OCI-LY7 (cell line): ENCODE data around the gene SLBP. TPM values are rescaled to one million over a fixed set of nuclear protein-coding genes. Genes with fewer than 3 reads are reported as not detected.

Experiments used
- BruUV-seq: library from RNA; stranded (reverse); fragments of 400-500 nt; replicated peaks from 2 replicates; lab custom pipeline; 2021; lab: Mats Ljungman, UMichigan
- CTCF ChIA-PET: fragments of 300-600 bp; sonication (Branson Sonifier 250); formaldehyde crosslinking; loops from one replicate; lab custom pipeline; 2022; ENCODE audit warnings: antibody characterized with exemption; ENCODE audit not compliant: unreplicated experiment; lab: Charles Lee
- POLR2A ChIA-PET: fragments of 300-600 bp; sonication (Branson Sonifier 250); formaldehyde crosslinking; loops from one replicate; lab custom pipeline; 2022; ENCODE audit warnings: antibody characterized with exemption; lab: Charles Lee
- DNase-seq: peaks from one replicate; pipeline ENCODE4 v3.0.0-alpha.2; 2015; ENCODE audit warnings: low spot score
- H2AFZ ChIP-seq: fragments of 200-600 bp; sonication (generic), shearing (Covaris generic); 2 replicates; pipeline ENCODE4 v1.6.1; 2014; ENCODE audit warnings: mild to moderate bottlenecking, antibody characterized with exemption, low read length, moderate library complexity
- H3K27ac ChIP-seq: fragments of 200-600 bp; sonication (generic); 2 replicates; pipeline ENCODE4 v1.5.1; 2014; ENCODE audit warnings: mixed run types, low read depth, mild to moderate bottlenecking, moderate library complexity, low read length, inconsistent platforms; ENCODE audit not compliant: poor library complexity, severe bottlenecking
- H3K36me3 ChIP-seq: fragments of 200-600 bp; sonication (generic); 2 replicates; pipeline ENCODE4 v1.6.1; 2014; ENCODE audit warnings: mild to moderate bottlenecking, antibody characterized with exemption, low read length, moderate library complexity, mixed read lengths; ENCODE audit not compliant: insufficient read depth
- H3K4me1 ChIP-seq: fragments of 200-600 bp; sonication (generic); 2 replicates; pipeline ENCODE4 v1.5.1; 2014; ENCODE audit warnings: mild to moderate bottlenecking, low read length; ENCODE audit not compliant: insufficient read depth, poor library complexity, severe bottlenecking
- H3K4me2 ChIP-seq: fragments of 200-600 bp; sonication (generic); 2 replicates; pipeline ENCODE4 v1.6.1; 2014; ENCODE audit warnings: mild to moderate bottlenecking, low read length
- H3K4me3 ChIP-seq: fragments of 200-600 bp; sonication (generic); 2 replicates; pipeline ENCODE4 v1.5.1; 2014; ENCODE audit warnings: mild to moderate bottlenecking, low read depth, low read length; ENCODE audit not compliant: poor library complexity, severe bottlenecking
- H3K79me2 ChIP-seq: fragments of 200-600 bp; sonication (generic); 2 replicates; pipeline ENCODE4 v1.6.1; 2016; ENCODE audit warnings: low read depth, mild to moderate bottlenecking, low read length, moderate library complexity, mixed read lengths; ENCODE audit not compliant: insufficient read depth
- H3K9me2 ChIP-seq: fragments of 200-600 bp; sonication (generic); 2 replicates; pipeline ENCODE4 v1.6.1; 2016; ENCODE audit warnings: mild to moderate bottlenecking, low read length, mixed read lengths; ENCODE audit not compliant: insufficient read depth
- H3K9me3 ChIP-seq: fragments of 200-600 bp; sonication (generic); 2 replicates; pipeline ENCODE4 v1.6.1; 2014; ENCODE audit warnings: mild to moderate bottlenecking, mixed run types, low read length, mixed read lengths
- H4K20me1 ChIP-seq: fragments of 200-600 bp; sonication (generic); 2 replicates; pipeline ENCODE4 v1.6.1; 2014; ENCODE audit warnings: mild to moderate bottlenecking, antibody characterized with exemption, low read length, moderate library complexity, mixed read lengths; ENCODE audit not compliant: insufficient read depth
- CTCF ChIP-seq: fragments of 200-600 bp; sonication (generic); conservative IDR thresholded peaks from 2 replicates; pipeline ENCODE4 v1.5.1; 2014; ENCODE audit warnings: mild to moderate bottlenecking, antibody characterized with exemption, low read length, moderate library complexity, mixed read lengths
- EZH2phosphoT487 ChIP-seq: fragments of 200-600 bp; sonication (generic); IDR thresholded peaks from 2 replicates; pipeline ENCODE4 v1.6.1; 2018; ENCODE audit warnings: low read depth, borderline replicate concordance, mild to moderate bottlenecking, mixed run types, antibody characterized with exemption, low read length, moderate library complexity, mixed read lengths
- intact Hi-C: fragments of 100-400 bp; cut with micrococcal nuclease; formaldehyde crosslinking; loops from one replicate; pipeline ENCODE4 v1.10.0; 2022; ENCODE audit not compliant: unreplicated experiment
- total RNA-seq, 2 experiments: library from RNA; depleted of rRNA in 1 of 2; stranded (reverse); fragments of >200 nt in 1 of 2; shearing (Covaris generic) in 1 of 2; gene quantifications; 2 replicates each; pipeline ENCODE4 v1.2.3, GENCODE V29; 2014 to 2022

The SLBP gene
- total RNA-seq, 2 experiments from 2014 or later: 159 to 196 TPM

DNA sequence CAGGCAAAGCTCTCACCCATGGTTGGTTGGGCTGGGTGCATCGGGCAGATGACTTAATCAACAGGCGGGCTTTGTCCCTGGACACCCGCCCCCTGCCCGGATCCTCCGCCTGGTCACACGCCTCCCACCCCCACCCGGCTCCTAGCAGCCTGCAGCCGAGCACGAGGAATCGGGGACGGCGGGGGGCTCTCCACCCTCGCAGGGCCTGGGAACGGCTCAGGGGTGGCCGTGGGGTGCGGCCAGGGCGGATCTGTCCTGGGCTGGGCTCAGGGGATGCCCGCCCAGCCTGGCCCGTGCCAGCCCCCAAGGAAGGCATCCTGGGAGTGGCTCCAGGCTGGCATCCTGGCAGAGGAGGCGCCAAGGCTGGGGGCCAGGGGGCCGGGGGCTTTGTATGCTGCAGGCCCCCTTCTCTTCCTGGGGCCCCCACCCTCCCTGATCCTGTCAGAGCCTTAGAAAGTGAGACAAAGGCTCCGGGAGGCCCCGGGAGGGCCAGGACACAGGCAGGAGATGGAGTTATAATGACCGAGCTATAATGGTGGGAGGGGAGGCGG lies 48.5 kb upstream of the SLBP start:
- no peak for TF ChIP-seq CTCF
- TF ChIP-seq EZH2phosphoT487: no peak
- no peak for DNase-seq
- H3K4me3 ChIP-seq: no peak overlapping the region
- no TSS peak for BruUV-seq
- H4K20me1 ChIP-seq: no peaks in the 10 kb centered on the region
- ChIA-PET CTCF (no interaction called here), POLR2A (no interaction called here)
- no peak overlapping the region for H3K27ac ChIP-seq
- no peak overlapping the region for H3K4me2 ChIP-seq
- no peak overlapping the region for H2AFZ ChIP-seq
- no peaks in the 10 kb centered on the region for H3K9me3 ChIP-seq
- H3K4me1 ChIP-seq: no peaks in the 10 kb centered on the region
- no peaks in the 10 kb centered on the region for H3K36me3 ChIP-seq
- no peaks in the 10 kb centered on the region for H3K79me2 ChIP-seq
- H3K9me2 ChIP-seq: no peaks in the 10 kb centered on the region
- intact Hi-C loops: loop anchor here (5.0 kb wide), 1 partner anchor 52 kb away; no protein-coding TSS in a partner anchor

DNA sequence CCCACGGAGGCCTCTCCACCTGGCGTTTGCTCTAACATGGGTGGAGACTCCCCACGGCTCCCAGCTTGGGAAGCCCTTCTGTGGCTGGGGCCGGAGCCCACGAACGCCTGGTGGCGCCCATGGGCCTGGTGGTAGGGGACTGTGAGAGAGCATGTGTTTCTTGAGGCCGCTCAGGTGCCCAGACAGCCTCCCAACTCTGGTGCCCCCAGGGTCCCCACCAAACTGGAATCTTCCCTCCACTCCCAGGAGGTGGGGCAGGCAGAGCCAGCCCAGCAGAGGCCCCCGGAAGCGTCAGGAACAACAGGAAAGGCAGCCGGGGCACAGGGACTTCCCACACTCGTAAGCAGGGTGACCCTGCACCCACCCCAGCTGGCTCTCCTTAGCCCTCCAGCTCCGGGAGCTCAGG lies 47.7 kb upstream of the SLBP start:
- no peaks in the 10 kb centered on the region for H3K79me2 ChIP-seq
- H3K9me2 ChIP-seq: no peaks in the 10 kb centered on the region
- DNase-seq: no peak
- no peak overlapping the region for H3K4me3 ChIP-seq
- TF ChIP-seq EZH2phosphoT487: no peak
- peak; percentile 38; the same call in 1 of the 2 replicates for TF ChIP-seq CTCF
- no peak overlapping the region for H2AFZ ChIP-seq
- no peaks in the 10 kb centered on the region for H3K4me1 ChIP-seq
- no peaks in the 10 kb centered on the region for H3K9me3 ChIP-seq
- no peaks in the 10 kb centered on the region for H4K20me1 ChIP-seq
- intact Hi-C loops: loop anchor here (5.0 kb wide), 1 partner anchor 52 kb away; no protein-coding TSS in a partner anchor
- H3K4me2 ChIP-seq: no peak overlapping the region
- H3K27ac ChIP-seq: no peak overlapping the region
- CTCF ChIA-PET: no interaction called here
- no TSS peak for BruUV-seq
- POLR2A ChIA-PET: no interaction called here
- H3K36me3 ChIP-seq: no peaks in the 10 kb centered on the region

- BruUV-seq: no TSS peak
- no peak for DNase-seq
- intact Hi-C loops: no loop called here
- ChIA-PET CTCF (no interaction called here), POLR2A (no interaction called here)
- Histone ChIP-seq H3K9me3 (no peaks in the 10 kb centered on the region), H3K36me3 (no peaks in the 10 kb centered on the region), H2AFZ (no peak overlapping the region), H3K27ac (no peak overlapping the region), H3K4me2 (no peak overlapping the region), H3K9me2 (no peaks in the 10 kb centered on the region), H3K79me2 (no peaks in the 10 kb centered on the region), H4K20me1 (no peaks in the 10 kb centered on the region), H3K4me1 (no peaks in the 10 kb centered on the region), H3K4me3 (no peak overlapping the region)
- no peak for TF ChIP-seq EZH2phosphoT487
Observed at GRCh38 chr4:1759170-1759817, 47.2 kb upstream of the SLBP start.
